IMR-90 (cell line): ENCODE results near the gene PRKCB. TPM values are rescaled to one million over a fixed set of nuclear protein-coding genes. Genes with fewer than 3 reads are reported as not detected.

Experiments used
- ATAC-seq: fragments of 200-7000 bp; cut with Tn5 transposase; 2 replicates; pipeline ENCODE4 v1.9.1; 2020; ENCODE audit warnings: low read depth, mild to moderate bottlenecking, moderate library complexity
- BruUV-seq: library from RNA; stranded (reverse); fragments of 400-500 nt; replicated peaks from 2 replicates; lab custom pipeline; 2021; lab: Mats Ljungman, UMichigan
- CTCF ChIA-PET: fragments of 300-600 bp; formaldehyde crosslinking; extraction: SDS; loops from one replicate; lab custom pipeline; 2021; ENCODE audit warnings: antibody characterized with exemption; lab: Yijun Ruan, JAX
- POLR2A ChIA-PET: fragments of 300-600 bp; sonication (Branson Sonifier 250); formaldehyde crosslinking; loops from one replicate; lab custom pipeline; 2022; ENCODE audit warnings: antibody characterized with exemption; ENCODE audit not compliant: unreplicated experiment; lab: Charles Lee
- DNase-seq: peaks from one replicate; pipeline ENCODE4 v3.0.0; 2013
- H2AFZ ChIP-seq: replicated peaks from 2 replicates; pipeline ENCODE3; 2013; ENCODE audit warnings: low read length, mild to moderate bottlenecking; ENCODE audit not compliant: poor library complexity
- H2AK5ac ChIP-seq: 2 replicates; pipeline ENCODE4 v1.6.1; 2013; ENCODE audit warnings: low read depth, low read length, inconsistent platforms
- H2AK9ac ChIP-seq: replicated peaks from 2 replicates; pipeline ENCODE3; 2013; ENCODE audit warnings: mild to moderate bottlenecking, low read depth, low read length, moderate library complexity; ENCODE audit not compliant: poor library complexity
- H2BK120ac ChIP-seq: 2 replicates; pipeline ENCODE4 v1.6.1; 2013; ENCODE audit warnings: low read depth, low read length, inconsistent platforms
- H2BK15ac ChIP-seq: 3 replicates; pipeline ENCODE4 v1.6.1; 2013; ENCODE audit warnings: low read depth, low read length, inconsistent platforms
- H2BK20ac ChIP-seq: 2 replicates; pipeline ENCODE4 v1.6.1; 2013; ENCODE audit warnings: low read depth, mild to moderate bottlenecking, inconsistent platforms, low read length, moderate library complexity
- H2BK5ac ChIP-seq: 2 replicates; pipeline ENCODE4 v1.6.1; 2013; ENCODE audit warnings: mild to moderate bottlenecking, low read depth, low read length, inconsistent platforms; ENCODE audit not compliant: poor library complexity, severe bottlenecking
- H3K14ac ChIP-seq: replicated peaks from 2 replicates; pipeline ENCODE4 v1.6.1; 2013; ENCODE audit warnings: low read depth, low read length, inconsistent platforms
- H3K18ac ChIP-seq: 2 replicates; pipeline ENCODE4 v1.6.1; 2013; ENCODE audit warnings: low read depth, low read length, control low read depth
- H3K23ac ChIP-seq: 2 replicates; pipeline ENCODE4 v1.6.1; 2013; ENCODE audit warnings: low read depth, low read length, inconsistent platforms
- H3K27ac ChIP-seq: 2 replicates; pipeline ENCODE4 v1.5.1; 2013; ENCODE audit warnings: mild to moderate bottlenecking, control low read depth, low read length; ENCODE audit not compliant: insufficient read depth
- H3K27me3 ChIP-seq: 2 replicates; pipeline ENCODE4 v1.6.1; 2013; ENCODE audit warnings: low read length; ENCODE audit not compliant: control insufficient read depth, insufficient read depth
- H3K36me3 ChIP-seq: 2 replicates; pipeline ENCODE4 v1.6.1; 2013; ENCODE audit warnings: low read length, mixed read lengths; ENCODE audit not compliant: control insufficient read depth, insufficient read depth
- H3K4ac ChIP-seq: 2 replicates; pipeline ENCODE4 v1.6.1; 2013; ENCODE audit warnings: low read depth, low read length, inconsistent platforms
- H3K4me1 ChIP-seq: 2 replicates; pipeline ENCODE4 v1.6.1; 2013; ENCODE audit warnings: low read length, mixed read lengths; ENCODE audit not compliant: control insufficient read depth, insufficient read depth
- H3K4me2 ChIP-seq: 2 replicates; pipeline ENCODE4 v1.6.1; 2013; ENCODE audit warnings: low read depth, mild to moderate bottlenecking, control low read depth, low read length, moderate library complexity
- H3K4me3 ChIP-seq: 2 replicates; pipeline ENCODE4 v1.5.1; 2013; ENCODE audit warnings: low read depth, mild to moderate bottlenecking, control low read depth, low read length, moderate library complexity; ENCODE audit not compliant: insufficient read depth
- H3K56ac ChIP-seq: 2 replicates; pipeline ENCODE4 v1.6.1; 2013; ENCODE audit warnings: low read length, inconsistent platforms; ENCODE audit not compliant: insufficient read depth; ENCODE audit errors: extremely low read depth
- H3K79me1 ChIP-seq, 2 experiments: 2 replicates each; pipeline ENCODE4 v1.6.1; 2013; ENCODE audit warnings: low read length in 2 of 2, inconsistent platforms in 1 of 2, low read depth in 1 of 2
- H3K9ac ChIP-seq: 2 replicates; pipeline ENCODE4 v1.6.1; 2013; ENCODE audit warnings: low read depth, low read length, control low read depth
- H3K9me1 ChIP-seq: 2 replicates; pipeline ENCODE4 v1.6.1; 2013; ENCODE audit warnings: low read length, inconsistent platforms; ENCODE audit not compliant: insufficient read depth
- H3K9me3 ChIP-seq: 2 replicates; pipeline ENCODE4 v1.6.1; 2013; ENCODE audit warnings: low read length; ENCODE audit not compliant: control insufficient read depth, insufficient read depth
- H4K20me1 ChIP-seq: 2 replicates; pipeline ENCODE4 v1.6.1; 2013; ENCODE audit warnings: low read length, inconsistent platforms; ENCODE audit not compliant: insufficient read depth
- H4K5ac ChIP-seq: 2 replicates; pipeline ENCODE4 v1.6.1; 2013; ENCODE audit warnings: mild to moderate bottlenecking, low read depth, low read length, control low read depth
- H4K8ac ChIP-seq, 2 experiments: 2 replicates each; pipeline ENCODE4 v1.6.1; 2013; ENCODE audit warnings: low read depth in 2 of 2, low read length in 2 of 2, control low read depth in 1 of 2, inconsistent platforms in 1 of 2
- H4K91ac ChIP-seq: 2 replicates; pipeline ENCODE4 v1.6.1; 2013; ENCODE audit warnings: low read depth, low read length, inconsistent platforms; ENCODE audit not compliant: insufficient read depth
- BHLHE40 ChIP-seq: fragments of 150-350 bp; IDR thresholded peaks from 2 replicates; pipeline ENCODE4 v1.6.1; 2016; ENCODE audit warnings: mild to moderate bottlenecking, low read depth, low read length
- CEBPB ChIP-seq: IDR thresholded peaks from 2 replicates; pipeline ENCODE4 v1.6.1; 2012; ENCODE audit warnings: low read depth, low read length, improper control_type of control experiment
- CHD1 ChIP-seq: IDR thresholded peaks from 2 replicates; pipeline ENCODE4 v1.6.1; 2012; ENCODE audit warnings: low read depth, low read length, improper control_type of control experiment
- CTCF ChIP-seq: conservative IDR thresholded peaks from 2 replicates; pipeline ENCODE4 v1.5.1; 2012; ENCODE audit warnings: mild to moderate bottlenecking, low read depth, low read length, improper control_type of control experiment
- ELK1 ChIP-seq: fragments of 150-350 bp; IDR thresholded peaks from 2 replicates; pipeline ENCODE4 v1.6.1; 2016; ENCODE audit warnings: low read depth, mild to moderate bottlenecking, low read length, moderate library complexity, borderline replicate concordance
- FOS ChIP-seq: fragments of 150-350 bp; IDR thresholded peaks from 2 replicates; pipeline ENCODE4 v1.6.1; 2016; ENCODE audit warnings: low read depth, low read length
- MAFK ChIP-seq: IDR thresholded peaks from 2 replicates; pipeline ENCODE4 v1.6.1; 2012; ENCODE audit warnings: low read depth, low read length, improper control_type of control experiment
- MAZ ChIP-seq: IDR thresholded peaks from 2 replicates; pipeline ENCODE4 v1.6.1; 2012; ENCODE audit warnings: low read depth, mild to moderate bottlenecking, low read length, improper control_type of control experiment, moderate library complexity, borderline replicate concordance
- MXI1 ChIP-seq: IDR thresholded peaks from 2 replicates; pipeline ENCODE4 v1.6.1; 2012; ENCODE audit warnings: low read depth, mild to moderate bottlenecking, low read length, moderate library complexity, borderline replicate concordance
- NFE2L2 ChIP-seq: fragments of 150-350 bp; IDR thresholded peaks from 2 replicates; pipeline ENCODE4 v1.6.1; 2016; ENCODE audit warnings: low read depth, mild to moderate bottlenecking, low read length
- POLR2A ChIP-seq: IDR thresholded peaks from 2 replicates; pipeline ENCODE4 v1.6.1; 2012; ENCODE audit warnings: mild to moderate bottlenecking, low read depth, low read length
- RAD21 ChIP-seq: IDR thresholded peaks from 2 replicates; pipeline ENCODE4 v1.6.1; 2012; ENCODE audit warnings: low read length, improper control_type of control experiment
- RCOR1 ChIP-seq: IDR thresholded peaks from 2 replicates; pipeline ENCODE4 v1.6.1; 2012; ENCODE audit warnings: mild to moderate bottlenecking, low read length, improper control_type of control experiment; ENCODE audit not compliant: insufficient replicate concordance
- RFX5 ChIP-seq: IDR thresholded peaks from 2 replicates; pipeline ENCODE4 v1.8.0; 2012; ENCODE audit warnings: low read depth, mild to moderate bottlenecking, low read length, moderate library complexity
- SMC3 ChIP-seq: fragments of 150-350 bp; IDR thresholded peaks from 2 replicates; pipeline ENCODE4 v1.6.1; 2016; ENCODE audit warnings: low read depth, mild to moderate bottlenecking, antibody characterized with exemption, low read length, moderate library complexity
- USF2 ChIP-seq: fragments of 150-350 bp; IDR thresholded peaks from 2 replicates; pipeline ENCODE4 v1.6.1; 2017; ENCODE audit warnings: mild to moderate bottlenecking, antibody characterized with exemption, low read length, low read depth
- WGBS, 2 experiments: methylation state at CpG; one replicate each; pipeline versions ENCODE4 v1.1.5 to v1.1.7; 2013; ENCODE audit warnings: missing lambda C conversion rate in 2 of 2; ENCODE audit not compliant: insufficient read length in 1 of 2; ENCODE audit errors: extremely low coverage in 2 of 2; 5-methylcytosine and 5-hydroxymethylcytosine counted together
- dilution Hi-C: fragments of 300-500 bp; cut with HindIII; formaldehyde crosslinking; loops from one replicate; pipeline ENCODE4 v1.14.3; 2018; ENCODE audit warnings: low sequenced_read_pairs; ENCODE audit not compliant: unreplicated experiment
- in situ Hi-C: fragments of 300-500 bp; cut with MboI; formaldehyde crosslinking; loops from 3 replicates; pipeline ENCODE4 v1.14.3; 2019; ENCODE audit warnings: low sequenced_read_pairs, inconsistent platforms, mixed read lengths
- intact Hi-C: fragments of 100-400 bp; cut with micrococcal nuclease; formaldehyde crosslinking; loops from 2 replicates; pipeline ENCODE4 v1.10.0; 2022
- polyA plus RNA-seq, 3 experiments: library from polyadenylated mRNA; depleted of rRNA; stranded (reverse); fragments of >200 nt; gene quantifications; 2 replicates each; pipeline ENCODE4 v1.2.3, GENCODE V29; 2012; ENCODE audit warnings: low replicate concordance in 1 of 3
- total RNA-seq: library from RNA; depleted of rRNA; stranded (reverse); fragments of >200 nt; gene quantifications from 2 replicates; pipeline ENCODE4 v1.2.3, GENCODE V29; 2012

PRKCB gene
- total and polyA plus RNA-seq, 2 of the 4 experiments (the other 2 are of a cell fraction) = under 0.01 TPM; not detected in 1

- Histone ChIP-seq H4K91ac (no peak overlapping the region), H4K5ac (no peak overlapping the region), H3K4ac (no peak overlapping the region), H2BK15ac (no peak overlapping the region), H3K27me3 (no peaks in the 10 kb centered on the region), H3K36me3 (no peaks in the 10 kb centered on the region), H2AFZ (no peak overlapping the region), H2AK5ac (no peak overlapping the region), H3K27ac (no peak overlapping the region), H3K4me2 (no peak overlapping the region), H2BK5ac (no peak overlapping the region), H4K8ac (no peak overlapping the region), H3K9ac (no peak overlapping the region), H3K4me1 (no peaks in the 10 kb centered on the region), H3K23ac (no peak overlapping the region), H4K20me1 (no peaks in the 10 kb centered on the region), H3K4me3 (no peak overlapping the region), H3K9me1 (no peaks in the 10 kb centered on the region), H3K9me3 (no peaks in the 10 kb centered on the region), H2BK120ac (no peak overlapping the region), H2AK9ac (no peak overlapping the region), H3K56ac (no peak overlapping the region), H3K79me1 (no peaks in the 10 kb centered on the region), H3K18ac (no peak overlapping the region), H2BK20ac (no peak overlapping the region), H3K14ac (no peak overlapping the region)
- 27% methylated on average over 3 of the region's 8 CpGs; no CpG with 5 or more reads in 1 of the 2 experiments for WGBS, 2 experiments
- intact Hi-C loops (no loop called here), dilution Hi-C loops (no loop called here), in situ Hi-C loops (no loop called here)
- no peak for ATAC-seq
- DNase-seq = no peak
- BruUV-seq = no TSS peak
- CTCF ChIA-PET = no interaction called here
- POLR2A ChIA-PET = no interaction called here
- no peak for TF ChIP-seq RAD21
- no peak for TF ChIP-seq CTCF
- TF ChIP-seq SMC3 = no peak
- no peak for TF ChIP-seq BHLHE40
- TF ChIP-seq MAFK = no peak
- TF ChIP-seq CHD1 = no peak
- no peak for TF ChIP-seq POLR2A
- no peak for TF ChIP-seq CEBPB
- TF ChIP-seq ELK1 = no peak
- TF ChIP-seq RCOR1 = no peak
- TF ChIP-seq MXI1 = no peak
- no peak for TF ChIP-seq MAZ
- no peak for TF ChIP-seq FOS
- TF ChIP-seq NFE2L2 = no peak
- TF ChIP-seq RFX5 = no peak
- no peak for TF ChIP-seq USF2
Measured at GRCh38 chr16:24027466-24027865, 191.7 kb downstream of the PRKCB start.
